ENCODE measurements around the gene ITGA8.
"Not testable (repeated sequence)": the region's sequence is repeated elsewhere in the genome, so short reads cannot be mapped to it uniquely, and the experiment has no call there.

ITGA8 gene

GRCh38 chr10:15681076-15681475 is 38.6 kb downstream of the ITGA8 start:
- DNase-seq (ENCODE audit: low spot score) = no peak

- DNase-seq (ENCODE audit: low spot score) = no peak
Measured at GRCh38 chr10:15678851-15679250, 40.9 kb downstream of the ITGA8 start.

GRCh38 chr10:15672469-15672868 is 47.3 kb downstream of the ITGA8 start:
- no peak for DNase-seq (ENCODE audit: low spot score)

DNA sequence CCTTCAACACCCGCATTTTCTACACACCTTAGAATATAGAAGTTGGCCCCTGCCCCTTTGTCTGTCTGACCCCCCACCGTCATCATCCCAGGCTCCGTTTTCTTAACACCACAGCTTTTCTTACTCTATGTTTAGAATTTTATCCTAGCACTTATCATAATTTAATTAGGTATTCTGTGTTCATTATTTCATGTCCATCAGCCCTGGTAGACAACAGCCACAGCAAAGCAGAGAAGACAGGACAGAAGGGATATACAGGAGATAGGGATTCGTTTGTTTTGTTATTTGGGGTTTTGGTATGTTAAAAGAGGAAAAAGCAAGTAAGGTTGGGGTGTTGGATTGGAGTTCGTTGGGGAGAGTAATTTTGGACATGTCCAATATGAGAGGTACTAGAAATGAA is 48.8 kb downstream of the ITGA8 start:
- DNase-seq (ENCODE audit: low spot score) = no peak

GRCh38 chr10:15661574-15661973 is 58.1 kb downstream of the ITGA8 start:
- DNase-seq (ENCODE audit: low spot score) = no peak

DNA sequence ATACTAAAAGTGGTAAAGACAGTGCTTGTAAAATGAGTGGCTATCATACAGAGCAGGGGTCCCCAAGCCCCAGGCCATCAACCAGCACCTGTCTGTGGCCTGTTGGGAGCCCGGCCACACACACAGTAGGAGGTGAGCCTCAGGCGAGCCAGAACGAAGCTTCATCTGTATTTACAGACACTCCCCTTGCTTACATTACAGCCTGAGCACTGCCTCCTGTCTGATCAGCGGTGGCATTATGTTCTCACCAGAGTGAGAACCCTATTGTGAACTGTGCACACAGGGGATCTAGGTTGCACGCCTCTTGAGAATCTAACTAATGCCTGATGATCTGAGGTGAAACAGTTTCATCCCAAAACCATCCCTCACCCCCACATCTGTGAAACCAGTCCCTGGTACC is 58.7 kb downstream of the ITGA8 start:
- no peak for DNase-seq (ENCODE audit: low spot score)

DNA sequence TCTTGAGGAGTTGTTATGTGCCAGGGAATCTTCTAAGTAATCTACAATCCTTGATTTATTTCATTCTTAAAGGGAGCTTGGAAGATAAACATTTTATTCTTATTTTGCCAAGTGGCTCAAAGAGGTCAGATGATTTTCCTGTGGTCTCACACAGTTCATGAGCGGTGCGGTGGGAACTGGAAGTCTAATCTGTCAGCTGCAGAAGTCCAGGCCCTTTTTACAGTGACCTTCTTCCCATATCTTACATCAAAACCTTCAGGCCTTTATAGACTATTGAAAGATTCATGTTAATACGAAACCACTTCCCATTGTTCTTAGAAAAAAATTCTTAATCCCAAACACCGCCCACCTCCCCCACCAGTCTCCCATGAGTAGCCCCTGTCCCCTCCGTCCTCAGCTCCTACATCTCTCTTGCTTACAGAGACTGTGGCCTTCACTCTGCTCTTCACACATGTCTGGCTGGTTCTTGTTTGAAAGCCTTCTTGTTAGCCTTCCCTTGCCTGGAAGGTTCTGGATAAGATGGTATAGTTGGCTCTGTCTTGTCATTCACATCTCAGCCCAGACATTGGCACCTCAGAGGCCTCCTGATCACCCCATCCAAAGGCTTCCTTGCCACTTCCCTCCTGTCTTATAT is 61.5 kb downstream of the ITGA8 start:
- DNase-seq (ENCODE audit: low spot score) = no peak

DNA sequence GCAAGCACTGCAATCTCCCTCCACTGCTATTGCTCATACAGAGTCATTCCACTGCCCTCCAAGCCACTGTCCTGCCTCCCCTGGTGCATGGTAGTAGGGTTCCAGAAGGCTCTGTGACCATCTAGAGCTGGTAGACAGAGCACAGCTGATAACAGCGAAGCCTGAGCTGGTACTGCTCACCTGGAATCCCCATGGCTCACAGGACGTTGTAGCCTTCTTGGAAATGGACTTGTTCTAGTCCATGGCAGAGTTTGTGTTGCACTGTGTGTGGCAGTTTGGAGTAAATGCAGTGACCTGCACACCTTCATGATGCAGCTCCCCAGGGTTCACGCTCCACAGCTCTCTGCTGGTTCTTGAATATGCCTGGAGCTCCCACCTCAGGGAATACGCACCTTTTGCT is 67.0 kb downstream of the ITGA8 start:
- no peak for DNase-seq (ENCODE audit: low spot score)

DNA sequence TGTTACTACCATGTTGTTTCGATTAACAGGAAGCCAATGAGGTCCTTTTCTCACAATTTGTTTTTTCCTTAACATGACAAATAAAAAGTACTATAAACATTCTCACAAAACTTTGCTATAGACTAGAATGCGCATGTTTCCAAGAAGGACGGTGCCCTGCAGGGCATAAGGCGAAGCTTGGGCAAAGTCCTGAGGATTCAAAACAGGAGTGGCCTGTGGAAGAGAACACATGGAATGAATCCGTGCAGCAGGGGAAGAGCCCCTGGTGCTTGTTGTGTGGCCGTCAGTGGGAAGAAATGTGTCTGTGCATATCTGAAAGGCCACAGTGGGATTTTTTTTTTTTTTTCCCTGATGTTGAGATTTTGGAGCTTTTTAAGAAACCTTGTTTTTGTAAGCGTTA is 67.6 kb downstream of the ITGA8 start:
- no peak for DNase-seq (ENCODE audit: low spot score)

- DNase-seq (ENCODE audit: low spot score) = no peak
Measured at GRCh38 chr10:15651175-15651574, 68.5 kb downstream of the ITGA8 start.

- DNase-seq (ENCODE audit: low spot score) = no peak
Measured at GRCh38 chr10:15642095-15642494, 77.6 kb downstream of the ITGA8 start.

- DNase-seq (ENCODE audit: low spot score) = no peak
Measured at GRCh38 chr10:15640536-15641085, 79.1 kb downstream of the ITGA8 start.

DNA sequence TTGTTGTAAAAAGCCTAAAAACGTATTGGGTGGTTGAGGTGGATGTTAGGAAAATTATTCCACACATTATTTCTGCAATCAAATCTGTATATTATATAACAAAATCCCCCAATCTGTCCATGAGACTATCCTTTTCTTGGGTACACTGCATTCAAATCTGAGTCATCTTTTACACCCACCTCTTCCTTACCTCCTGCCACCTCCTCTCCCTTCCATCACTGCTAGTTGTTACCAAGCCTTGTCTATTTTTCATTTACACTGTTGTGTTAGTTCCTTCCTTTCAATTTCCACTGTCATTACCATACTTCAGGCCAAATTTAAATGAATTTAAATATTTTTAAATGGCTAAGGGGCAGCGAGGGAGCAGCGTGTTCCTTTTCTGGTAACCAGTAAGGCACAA is 83.3 kb downstream of the ITGA8 start:
- no peak for DNase-seq (ENCODE audit: low spot score)

GRCh38 chr10:15632456-15633091 is 87.1 kb downstream of the ITGA8 start:
- DNase-seq (ENCODE audit: low spot score) = no peak

GRCh38 chr10:15631205-15631604 is 88.5 kb downstream of the ITGA8 start:
- DNase-seq (ENCODE audit: low spot score) = not testable (repeated sequence)

GRCh38 chr10:15630353-15630752 is 89.4 kb downstream of the ITGA8 start:
- DNase-seq (ENCODE audit: low spot score) = no peak

DNA sequence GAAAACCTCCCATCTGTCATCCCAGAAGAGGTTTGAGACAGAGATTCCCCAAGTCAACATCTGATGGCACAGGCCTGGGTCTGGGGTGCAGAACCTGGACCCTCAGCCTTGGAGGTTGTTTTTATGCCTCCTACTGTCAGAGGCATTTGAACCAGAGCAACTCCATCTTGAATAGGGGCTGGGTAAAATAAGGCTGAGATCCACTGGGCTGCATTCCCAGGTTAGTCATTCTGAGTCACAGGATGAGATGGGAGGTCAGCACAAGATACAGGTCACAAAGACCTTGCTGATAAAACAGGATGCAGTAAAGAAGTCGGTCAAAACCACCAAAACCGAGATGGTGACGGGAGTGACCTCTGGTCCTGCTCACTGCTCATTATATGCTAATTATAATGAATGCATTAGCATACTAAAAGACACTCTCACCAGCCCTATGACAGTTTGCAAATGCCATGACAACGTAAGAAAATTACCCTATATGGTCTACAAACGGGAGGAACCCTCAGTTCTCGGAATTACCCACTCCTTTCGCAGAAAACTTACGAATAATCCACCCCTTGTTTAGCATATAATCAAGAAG is 92.0 kb downstream of the ITGA8 start:
- no peak for DNase-seq (ENCODE audit: low spot score)

DNA sequence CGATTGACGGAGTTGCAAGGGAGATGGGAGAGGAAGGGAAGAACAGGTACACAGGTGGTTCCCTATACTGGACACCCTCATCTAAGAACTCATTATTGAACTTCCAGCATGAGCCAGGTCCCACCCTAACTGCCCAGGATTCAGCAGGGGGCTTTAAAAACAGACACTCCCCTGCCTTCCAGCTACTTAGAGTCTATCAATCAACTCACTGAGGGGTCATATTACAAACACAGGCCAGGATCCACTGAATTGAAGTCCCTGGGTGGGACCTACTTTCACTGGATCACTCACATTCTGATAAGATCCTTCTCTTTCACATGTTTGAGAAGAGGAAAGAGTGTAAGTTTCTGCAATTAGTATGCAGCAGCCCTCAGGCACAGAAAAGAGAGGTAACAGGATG is 92.8 kb downstream of the ITGA8 start:
- no peak for DNase-seq (ENCODE audit: low spot score)

DNA sequence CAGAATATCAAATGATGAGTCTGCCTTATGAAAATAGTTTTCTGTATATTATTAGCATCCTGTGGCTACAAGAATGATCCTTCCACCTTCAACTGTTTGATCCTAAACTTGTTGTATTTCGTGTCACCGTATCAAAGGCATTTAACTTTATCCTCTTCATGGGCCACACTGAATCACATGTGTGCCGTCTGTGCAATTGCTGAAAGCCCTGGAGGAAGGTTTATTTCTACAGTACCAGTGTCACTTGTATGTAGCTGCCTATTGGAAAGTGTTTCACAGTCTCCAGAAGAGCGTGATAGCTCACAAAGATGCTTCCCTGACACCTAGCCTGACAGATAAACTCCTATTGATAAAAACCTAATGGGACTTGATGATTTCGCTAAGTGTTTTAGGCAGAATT is 94.5 kb downstream of the ITGA8 start:
- DNase-seq (ENCODE audit: low spot score) = no peak

DNA sequence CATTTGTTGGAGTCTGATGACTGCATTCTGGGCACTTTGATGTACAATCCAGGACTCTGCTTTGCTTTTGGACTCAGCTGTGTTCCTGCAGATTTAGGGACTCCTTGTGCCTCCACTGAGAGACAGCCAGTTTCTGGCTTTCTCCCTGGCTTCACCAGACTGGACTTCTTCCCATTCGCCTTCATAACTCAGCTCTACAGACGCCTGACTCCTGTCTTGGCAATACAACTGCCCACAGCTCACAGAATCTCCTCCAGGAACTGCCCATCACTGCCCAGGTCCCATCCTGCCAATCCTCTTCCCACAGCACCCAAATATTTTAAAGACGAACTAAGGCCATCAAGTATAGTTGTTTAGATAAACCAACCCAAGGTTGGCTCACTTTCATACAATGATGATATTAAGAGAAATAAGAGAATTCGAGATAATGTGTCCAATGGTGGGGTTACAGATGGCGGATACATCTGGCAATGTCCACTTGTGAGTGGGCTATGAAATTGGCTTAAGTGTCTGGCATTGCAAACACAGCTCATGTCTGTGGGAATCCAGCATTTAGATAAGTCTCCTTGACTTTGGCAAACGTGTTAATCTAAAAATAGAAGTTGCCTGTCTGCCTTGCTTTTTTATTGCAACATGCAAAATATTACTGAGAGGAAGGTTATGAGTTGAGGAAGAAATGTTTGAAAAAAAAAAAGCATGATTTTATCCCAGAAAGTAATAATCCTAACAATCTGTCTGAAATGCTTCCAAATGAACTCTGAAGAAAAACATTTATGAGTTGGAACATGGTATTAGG is 95.1 kb downstream of the ITGA8 start:
- no peak for DNase-seq (ENCODE audit: low spot score)

DNA sequence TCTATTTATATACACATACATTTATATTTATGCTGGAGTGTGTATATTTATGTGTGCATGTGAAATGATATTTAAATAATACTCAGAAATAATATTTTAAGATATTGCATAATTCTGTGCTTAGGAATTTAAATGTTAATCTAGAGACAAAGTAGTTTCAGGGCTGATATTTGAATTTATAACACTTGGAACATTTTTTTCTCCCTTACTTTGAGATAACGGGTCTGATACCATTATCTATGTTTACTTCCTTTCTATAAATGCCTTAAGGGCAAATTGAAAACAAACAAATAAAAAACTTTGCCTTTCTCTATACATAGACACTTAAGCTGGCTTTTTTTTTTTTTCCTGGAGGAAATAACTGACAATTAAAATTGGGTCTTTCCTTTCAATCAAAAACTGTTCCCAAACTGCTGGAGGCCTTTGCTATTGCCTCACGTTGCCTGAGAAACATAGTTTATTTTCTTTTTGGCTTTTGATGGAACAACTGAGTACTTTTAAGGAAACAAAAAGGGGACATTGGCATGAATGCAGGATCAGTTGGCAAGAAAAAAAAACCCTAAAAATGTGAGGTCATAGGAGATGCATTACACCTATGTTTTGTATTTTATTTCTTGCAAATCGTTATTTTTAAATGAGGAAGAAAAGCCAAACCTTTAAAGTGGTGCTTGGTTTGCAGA is 98.7 kb downstream of the ITGA8 start:
- DNase-seq (ENCODE audit: low spot score) = no peak

DNA sequence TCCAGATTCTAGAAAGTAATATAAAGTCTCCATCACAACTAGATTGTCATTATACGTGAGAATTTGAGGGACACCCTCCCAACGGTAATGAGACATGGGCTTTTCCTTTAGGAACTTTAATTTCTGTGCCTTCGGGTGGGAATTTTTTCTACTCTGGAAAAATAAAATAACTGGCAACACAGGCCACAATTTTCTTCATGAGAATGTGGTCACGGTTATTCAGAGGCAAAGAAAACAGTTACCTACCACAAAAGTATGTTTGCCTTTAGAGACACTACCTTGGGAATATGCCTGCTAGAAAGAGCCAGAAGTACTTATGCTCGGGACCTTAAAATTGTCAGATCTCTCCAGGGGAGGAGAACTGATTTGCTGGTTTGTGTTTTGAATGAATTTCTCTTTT is 99.4 kb downstream of the ITGA8 start:
- DNase-seq (ENCODE audit: low spot score) = no peak
